ENCODE measurements around the gene RTN3.
"Not testable (repeated sequence)": the region's sequence is repeated elsewhere in the genome, so short reads cannot be mapped to it uniquely, and the experiment has no call there.

RTN3 gene

DNA sequence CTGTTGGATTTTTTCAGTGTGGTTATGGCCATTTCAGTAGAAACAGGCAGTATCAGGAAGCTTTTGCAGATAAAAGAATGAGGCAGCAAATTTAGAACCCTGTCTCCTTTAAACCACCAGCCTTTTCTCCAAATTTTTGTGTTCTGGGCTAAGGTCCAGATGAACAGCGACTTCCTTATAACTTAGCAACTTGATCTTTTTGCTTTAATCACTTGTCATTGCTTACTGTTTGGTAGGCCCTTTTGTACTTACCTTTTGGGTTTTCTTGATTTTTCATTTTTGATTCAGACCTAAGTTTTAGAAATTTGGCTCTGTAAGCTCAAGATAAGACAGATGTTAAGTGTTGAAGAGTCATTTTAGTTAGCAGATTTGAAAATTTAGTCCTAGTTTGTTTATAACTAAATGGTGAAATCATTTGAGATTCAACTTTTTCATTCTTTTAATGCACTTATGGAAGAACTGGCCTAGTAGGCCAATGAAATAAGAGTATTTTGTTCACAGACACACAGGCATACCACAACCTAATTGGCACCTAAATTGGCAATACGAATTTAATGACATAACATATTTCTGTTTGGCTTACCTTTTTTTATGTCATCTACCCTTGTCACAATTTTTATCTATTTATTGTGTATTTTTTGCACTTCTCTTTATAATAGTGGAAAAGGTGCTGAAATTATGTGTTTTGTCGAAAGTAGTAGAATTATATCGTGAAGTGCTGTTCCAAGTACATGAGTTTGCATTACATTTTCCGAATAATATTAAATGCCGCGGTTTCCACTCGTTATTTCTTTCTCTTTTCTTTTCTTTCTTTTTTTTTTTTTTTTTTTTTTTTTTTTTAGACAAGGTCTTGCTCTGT is 2.1 kb downstream of the RTN3 start:
- ATAC-seq = no peak

- not testable (repeated sequence) for ATAC-seq
Observed at GRCh38 chr11:63685158-63685721, 3.9 kb downstream of the RTN3 start.

- ATAC-seq = no peak
Observed at GRCh38 chr11:63686926-63687325, 5.6 kb downstream of the RTN3 start.

DNA sequence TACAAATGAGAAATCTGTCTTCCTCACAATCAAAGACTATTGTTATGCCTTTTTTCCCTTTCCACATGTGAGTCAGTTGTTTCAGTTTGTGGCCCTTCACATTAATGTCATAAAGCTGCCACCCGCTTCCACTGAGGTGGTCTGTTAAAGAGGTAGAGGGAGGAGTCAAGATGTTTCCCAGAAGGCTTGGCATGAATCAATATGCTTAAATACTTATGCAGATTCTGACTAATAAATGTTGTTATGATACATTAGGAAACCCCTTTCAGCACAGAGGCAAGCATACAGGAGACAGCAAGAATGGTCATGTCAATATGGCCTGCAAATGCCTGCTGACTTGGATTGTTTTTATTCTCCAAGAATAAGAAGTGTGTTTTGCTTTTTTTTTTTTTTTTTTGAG is 6.5 kb downstream of the RTN3 start:
- peak; percentile 93 to 97 for ATAC-seq

DNA sequence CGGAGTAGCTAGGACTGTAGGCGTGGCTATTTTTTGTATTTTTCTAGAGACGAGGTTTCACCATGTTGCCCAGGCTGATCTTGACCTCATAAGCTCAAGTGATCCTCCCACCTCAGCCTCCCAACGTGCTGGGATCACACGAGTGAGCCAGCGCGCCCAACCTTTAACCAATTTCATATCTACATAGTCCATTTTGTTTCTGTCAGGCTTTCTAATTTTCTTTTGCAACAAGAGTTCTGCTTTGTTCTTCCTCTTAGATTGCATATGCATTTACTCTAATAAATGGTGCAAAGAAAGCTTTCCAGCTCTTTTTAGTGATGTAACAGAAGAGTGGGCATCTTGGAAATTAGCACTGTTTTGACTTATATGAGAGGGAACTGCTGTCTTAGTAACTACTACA is 13.3 kb downstream of the RTN3 start:
- no peak for ATAC-seq

DNA sequence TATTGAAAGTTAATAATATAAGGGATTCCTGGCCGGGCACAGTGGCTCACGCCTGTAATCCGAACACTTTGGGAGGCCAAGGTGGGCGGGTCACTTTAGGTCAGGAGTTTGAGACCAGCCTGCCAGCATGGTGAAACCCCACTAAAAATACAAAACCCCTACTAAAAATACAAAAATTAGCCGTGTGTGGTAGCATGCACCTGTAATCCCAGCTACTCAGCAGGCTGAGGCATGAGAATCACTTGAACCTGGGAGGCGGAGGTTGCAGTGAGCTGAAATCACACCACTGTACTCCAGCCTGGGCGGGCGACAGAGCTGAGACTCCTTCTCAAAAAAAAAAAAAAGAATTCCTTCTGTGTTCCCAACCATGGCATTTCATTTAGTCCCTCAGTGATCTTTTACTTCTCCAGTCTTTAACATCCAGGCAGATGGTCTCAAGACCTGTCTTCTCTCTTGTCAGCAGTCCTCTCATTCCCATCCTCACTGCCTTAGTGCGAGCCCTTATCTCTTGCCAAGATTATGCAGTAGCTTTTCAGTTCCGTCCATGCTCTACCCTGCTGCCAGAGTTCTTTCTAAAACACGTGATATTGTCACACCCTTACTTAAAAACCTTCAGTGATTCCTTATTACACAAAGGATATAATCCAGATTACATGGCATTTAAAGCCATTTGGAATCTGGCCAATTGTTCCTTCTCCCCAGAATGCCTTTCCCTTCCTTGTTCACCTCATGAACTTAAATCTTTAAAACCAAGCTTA is 17.9 kb downstream of the RTN3 start:
- no peak for ATAC-seq

- no peak for ATAC-seq
Observed at GRCh38 chr11:63699896-63700295, 18.6 kb downstream of the RTN3 start.

DNA sequence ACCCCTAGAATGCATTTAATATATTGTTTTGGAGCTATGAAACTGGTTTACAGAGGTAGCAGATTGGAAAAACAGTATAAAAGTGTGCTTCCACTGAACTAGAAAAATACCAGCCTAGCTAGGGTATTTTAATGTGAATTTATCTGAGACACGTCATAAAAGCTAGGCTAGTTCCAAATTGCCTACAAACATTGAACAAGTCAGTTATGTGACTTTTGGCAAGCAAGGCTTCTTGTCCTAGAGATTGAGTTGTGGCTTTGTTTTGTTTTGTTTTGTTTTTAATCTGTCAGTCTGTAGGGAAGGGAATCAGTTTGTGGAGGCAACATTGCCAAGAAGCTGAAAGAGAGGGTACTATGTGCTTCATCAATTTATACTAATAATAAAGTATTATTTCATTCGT is 24.2 kb downstream of the RTN3 start:
- ATAC-seq = no peak

GRCh38 chr11:63708764-63709163 is 27.5 kb downstream of the RTN3 start:
- ATAC-seq = no peak

DNA sequence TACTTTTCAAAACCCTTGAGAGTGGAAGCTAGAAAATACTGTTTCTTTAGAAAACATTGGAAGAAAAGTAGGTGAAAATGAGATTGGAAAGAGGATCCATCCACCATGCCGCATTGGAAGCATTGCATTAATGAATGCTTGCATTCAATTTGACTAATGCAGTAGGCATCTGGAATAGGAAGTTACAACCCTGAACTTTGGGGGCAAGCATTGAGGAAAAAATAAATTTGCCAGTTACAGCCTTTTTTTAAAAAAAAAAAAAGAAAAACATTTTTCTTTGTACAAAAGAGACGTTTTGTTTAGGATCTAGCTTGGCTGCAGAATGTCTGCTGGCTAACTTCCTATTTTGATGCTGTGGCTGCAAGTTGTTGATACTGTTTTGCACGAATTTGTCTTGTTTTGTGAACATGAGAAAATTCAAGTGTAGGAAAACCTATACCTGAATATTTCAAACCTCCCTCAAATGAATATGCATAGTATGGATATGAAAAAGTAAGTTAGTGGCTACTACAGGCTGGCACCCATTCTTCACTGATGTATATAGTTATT is 28.1 kb downstream of the RTN3 start:
- ATAC-seq = no peak

GRCh38 chr11:63710476-63711217 is 29.3 kb downstream of the RTN3 start:
- no peak for ATAC-seq

DNA sequence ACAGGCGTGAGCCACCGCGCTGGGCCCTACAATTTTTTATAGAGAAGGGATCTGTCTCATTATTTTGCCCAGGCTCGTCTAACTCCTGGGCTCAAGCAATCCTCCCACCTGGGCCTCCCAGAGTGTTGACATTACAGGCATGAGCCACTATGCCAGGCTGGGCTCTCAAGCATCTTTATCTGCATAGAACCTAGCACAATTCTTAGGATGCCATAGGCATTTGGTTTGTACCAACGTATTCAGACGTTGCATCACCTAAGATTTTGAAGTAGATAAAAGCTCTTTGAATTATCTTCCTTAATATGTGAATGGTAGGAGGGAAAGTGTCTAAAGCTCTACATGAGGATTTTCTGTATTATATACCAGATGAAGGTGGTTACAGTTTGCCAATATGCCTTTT is 30.5 kb downstream of the RTN3 start:
- ATAC-seq = no peak

- no peak for ATAC-seq
Observed at GRCh38 chr11:63713766-63714165, 32.5 kb downstream of the RTN3 start.

DNA sequence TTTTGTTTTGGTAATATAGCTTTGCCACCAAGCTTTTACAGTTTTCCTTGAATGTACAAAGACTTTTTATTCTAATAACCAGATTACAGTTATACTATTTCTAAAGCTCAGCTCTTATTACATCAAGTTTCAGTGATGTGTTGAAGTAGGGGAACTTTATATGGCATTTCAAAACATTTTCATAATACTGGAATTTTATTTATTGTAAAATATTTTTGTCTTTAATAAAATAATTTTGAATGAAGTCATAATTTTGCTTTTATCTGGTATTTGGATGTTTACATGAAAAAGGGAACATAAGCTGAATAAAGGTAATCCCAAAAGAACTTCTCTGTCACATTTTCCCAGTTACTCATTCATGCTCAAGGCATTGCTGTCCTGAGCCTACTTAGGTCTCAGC is 34.7 kb downstream of the RTN3 start:
- no peak for ATAC-seq

- ATAC-seq = no peak
Observed at GRCh38 chr11:63719001-63719400, 37.7 kb downstream of the RTN3 start.

DNA sequence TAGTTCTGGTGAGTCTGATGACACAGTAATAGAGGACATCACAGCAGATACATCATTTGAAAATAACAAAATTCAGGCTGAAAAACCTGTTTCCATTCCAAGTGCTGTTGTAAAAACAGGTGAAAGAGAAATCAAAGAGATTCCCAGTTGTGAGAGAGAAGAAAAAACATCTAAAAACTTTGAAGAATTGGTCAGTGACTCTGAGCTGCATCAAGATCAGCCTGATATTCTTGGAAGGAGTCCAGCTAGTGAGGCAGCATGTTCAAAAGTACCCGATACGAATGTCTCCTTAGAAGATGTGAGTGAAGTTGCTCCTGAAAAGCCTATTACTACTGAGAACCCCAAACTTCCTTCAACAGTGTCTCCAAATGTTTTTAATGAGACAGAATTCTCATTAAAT is 38.7 kb downstream of the RTN3 start:
- no peak for ATAC-seq

DNA sequence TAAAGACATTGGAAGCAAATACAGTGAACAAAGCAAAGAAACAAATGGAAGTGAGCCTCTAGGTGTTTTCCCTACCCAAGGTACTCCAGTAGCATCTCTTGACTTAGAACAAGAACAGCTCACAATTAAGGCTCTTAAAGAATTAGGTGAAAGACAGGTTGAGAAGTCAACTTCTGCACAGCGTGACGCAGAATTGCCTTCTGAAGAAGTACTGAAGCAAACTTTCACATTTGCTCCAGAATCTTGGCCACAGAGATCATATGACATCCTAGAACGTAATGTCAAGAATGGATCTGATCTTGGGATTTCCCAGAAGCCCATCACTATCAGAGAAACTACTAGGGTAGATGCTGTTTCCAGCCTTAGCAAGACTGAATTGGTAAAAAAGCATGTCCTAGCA is 39.3 kb downstream of the RTN3 start:
- no peak for ATAC-seq

DNA sequence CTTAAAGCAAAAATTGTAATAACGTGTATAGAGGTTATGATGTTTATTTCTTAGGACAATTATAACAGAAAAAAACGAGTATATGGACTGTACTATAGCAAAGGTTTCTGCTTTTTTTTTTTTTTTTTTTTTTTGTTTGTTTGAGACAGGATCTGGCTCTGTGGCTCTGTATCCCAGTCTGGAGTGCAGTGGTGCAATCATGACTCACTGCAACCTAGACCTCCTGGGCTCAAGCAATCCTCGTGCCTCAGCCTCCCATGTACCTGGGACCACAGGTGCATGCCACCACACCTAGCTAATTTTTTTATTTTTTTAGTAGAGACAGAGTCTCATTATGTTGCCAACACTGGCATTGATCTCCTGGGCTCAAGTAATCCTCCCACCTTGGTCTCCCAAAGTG is 48.0 kb downstream of the RTN3 start:
- ATAC-seq = no peak

- no peak for ATAC-seq
Observed at GRCh38 chr11:63736864-63737263, 55.6 kb downstream of the RTN3 start.

DNA sequence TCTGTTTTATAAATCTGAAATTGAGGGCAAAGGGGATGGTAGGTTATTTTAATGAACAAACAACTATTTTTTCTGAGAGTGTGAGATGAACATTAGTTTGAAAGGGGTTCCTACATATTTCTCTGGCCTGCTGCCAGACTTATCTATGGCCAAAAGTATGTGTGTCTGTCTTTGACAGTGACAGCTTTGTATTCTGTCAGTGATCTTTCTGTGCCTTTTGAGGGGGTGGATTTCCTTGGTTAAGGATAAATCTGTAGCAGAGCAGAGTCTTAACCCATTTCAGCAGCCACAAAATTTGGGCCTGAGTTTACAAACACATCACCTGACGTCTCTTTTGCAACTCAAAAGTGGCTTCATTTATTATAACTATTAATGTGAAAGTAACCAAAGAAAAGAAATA is 56.4 kb downstream of the RTN3 start:
- ATAC-seq = no peak

DNA sequence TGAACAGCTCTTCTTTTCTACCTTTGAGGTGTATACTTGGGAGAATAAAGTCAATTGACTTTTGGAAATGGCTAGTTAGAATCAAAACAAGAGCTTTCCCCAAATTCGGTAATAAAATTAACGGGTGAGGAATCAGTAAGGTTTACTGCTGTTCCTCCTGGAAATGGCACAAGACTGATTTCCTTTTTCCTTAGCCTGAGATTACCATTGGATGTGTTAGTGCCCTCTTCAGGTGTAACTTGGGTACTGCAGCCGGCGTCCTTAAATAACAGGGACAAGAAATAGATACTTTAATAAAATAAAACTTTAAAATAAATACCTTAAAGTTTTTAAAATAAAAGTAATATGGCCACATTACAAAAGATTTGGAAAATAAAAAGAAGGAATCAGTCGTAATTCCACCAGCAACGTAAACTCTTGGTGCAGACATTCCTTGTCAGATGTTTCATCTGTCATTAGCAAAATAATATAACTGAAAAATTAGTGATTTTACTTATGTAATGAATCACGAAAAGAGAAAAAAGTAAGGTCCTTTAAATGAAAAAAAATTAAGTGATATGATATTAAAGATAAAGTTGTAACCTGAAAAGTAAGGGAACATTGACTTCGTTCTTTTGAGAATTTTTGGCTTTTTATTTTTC is 57.5 kb downstream of the RTN3 start:
- ATAC-seq = no peak

All from activated CD4-positive, CD25-positive, alpha-beta regulatory T cell treated with anti-CD3 and anti-CD28 coated beads, Interleukin-2, amount 50 U/mL, for 24 hours (primary cell).